ENCODE measurements around the gene F12.

DNA sequence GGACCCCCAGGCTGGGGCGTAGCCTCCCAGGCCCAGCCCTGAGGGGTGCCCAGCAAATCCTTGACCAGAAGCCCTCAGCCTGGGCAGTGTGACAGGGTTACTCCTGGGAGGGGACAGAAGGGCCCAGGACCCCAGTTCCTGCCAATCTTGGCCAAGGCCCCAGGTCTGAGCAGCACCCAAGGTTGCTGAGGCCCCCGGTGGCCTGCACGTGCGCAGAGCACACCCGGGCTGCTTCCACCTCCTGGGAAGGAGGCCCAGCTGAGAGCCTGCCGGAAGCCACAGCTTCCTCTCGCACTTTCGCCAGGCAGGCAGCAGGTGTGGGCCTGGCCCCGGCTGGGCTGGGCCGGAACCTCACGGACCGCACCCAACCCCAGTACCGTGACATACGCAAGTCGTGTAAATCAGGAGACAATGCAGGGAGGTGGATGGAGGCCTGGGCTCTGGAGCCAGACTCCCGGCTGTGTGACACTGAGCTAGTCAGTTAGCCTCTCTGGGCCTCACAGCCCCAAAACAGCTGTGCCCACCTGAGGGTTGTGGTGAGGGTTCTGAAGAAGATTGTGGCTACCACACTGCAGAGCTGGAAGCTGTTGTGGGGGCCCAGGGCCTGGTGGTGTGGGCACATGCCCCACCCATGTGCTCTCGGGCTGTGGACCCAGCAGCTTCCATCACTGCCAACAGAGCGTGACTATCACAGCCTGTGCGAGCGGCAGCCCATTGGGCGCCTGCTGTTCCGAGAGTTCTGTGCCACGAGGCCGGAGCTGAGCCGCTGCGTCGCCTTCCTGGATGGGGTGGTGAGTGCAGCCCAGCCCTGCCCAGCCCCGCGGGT, 22.2 kb upstream of the F12 start:
- no peak for TF ChIP-seq CTCF (IDR thresholded peaks at IDR 0.05)
- TF ChIP-seq POLR2AphosphoS5 (IDR thresholded peaks at IDR 0.05), result peak; percentile 28 to 65 (median 39)

All from transverse colon (tissue), 4 donors.